Astrocyte (in vitro differentiated cells and primary cell): ENCODE results near the gene UBL7.

Experiments used
- CTCF ChIP-seq: IDR thresholded peaks from 2 replicates; pipeline ENCODE4 v1.5.1; 2011; ENCODE audit warnings: low read depth, mild to moderate bottlenecking, inconsistent platforms, low read length, moderate library complexity; ENCODE audit not compliant: insufficient read depth
- EZH2 ChIP-seq: IDR thresholded peaks from 2 replicates; pipeline ENCODE4 v1.6.1; 2012; ENCODE audit warnings: mild to moderate bottlenecking, low read length, inconsistent platforms; ENCODE audit not compliant: insufficient read depth

- TF ChIP-seq EZH2: no peak
- no peak for TF ChIP-seq CTCF
Measured at GRCh38 chr15:74423431-74424257, 37.3 kb downstream of the UBL7 start.
